GM19328 (cell line): Measurements from ENCODE around the gene FCN1.

Experiments used
- ATAC-seq: cut with Tn5 transposase; IDR thresholded peaks from one replicate; pipeline ENCODE4 v1.9.1; 2021; ENCODE audit warnings: mild to moderate bottlenecking, moderate library complexity; ENCODE audit not compliant: unreplicated experiment

FCN1 gene

GRCh38 chr9:134951994-134952393, 34.3 kb upstream of the FCN1 start:
- ATAC-seq: no peak

GRCh38 chr9:134951461-134951860, 33.7 kb upstream of the FCN1 start:
- no peak for ATAC-seq

- ATAC-seq: no peak
Observed at GRCh38 chr9:134950386-134951210, 32.9 kb upstream of the FCN1 start.

- ATAC-seq: no peak
Observed at GRCh38 chr9:134949681-134950385, 32.1 kb upstream of the FCN1 start.

- no peak for ATAC-seq
Observed at GRCh38 chr9:134948149-134948548, 30.4 kb upstream of the FCN1 start.

GRCh38 chr9:134947265-134947955, 29.7 kb upstream of the FCN1 start:
- ATAC-seq: no peak

GRCh38 chr9:134946663-134947062, 29.0 kb upstream of the FCN1 start:
- ATAC-seq: no peak

GRCh38 chr9:134945509-134946275, 28.0 kb upstream of the FCN1 start:
- ATAC-seq: no peak

- no peak for ATAC-seq
Observed at GRCh38 chr9:134944916-134945315, 27.2 kb upstream of the FCN1 start.

GRCh38 chr9:134944351-134944802, 26.7 kb upstream of the FCN1 start:
- ATAC-seq: no peak

GRCh38 chr9:134943836-134944235, 26.1 kb upstream of the FCN1 start:
- ATAC-seq: no peak

GRCh38 chr9:134943411-134943810, 25.7 kb upstream of the FCN1 start:
- no peak for ATAC-seq

GRCh38 chr9:134942788-134943184, 25.1 kb upstream of the FCN1 start:
- no peak for ATAC-seq

GRCh38 chr9:134942011-134942787, 24.5 kb upstream of the FCN1 start:
- no peak for ATAC-seq

- no peak for ATAC-seq
Observed at GRCh38 chr9:134940236-134941208, 22.8 kb upstream of the FCN1 start.

- no peak for ATAC-seq
Observed at GRCh38 chr9:134939836-134940235, 22.1 kb upstream of the FCN1 start.

GRCh38 chr9:134939080-134939733, 21.5 kb upstream of the FCN1 start:
- ATAC-seq: no peak

- no peak for ATAC-seq
Observed at GRCh38 chr9:134938346-134939079, 20.8 kb upstream of the FCN1 start.
